ENCODE data around the gene DNM3.

GRCh38 chr1:172378109-172378760 lies 536.9 kb downstream of the DNM3 start:
- no peak for TF ChIP-seq POLR2A (IDR thresholded peaks at IDR 0.05)
- no peak for TF ChIP-seq CTCF (IDR thresholded peaks at IDR 0.05)

Measured in lower leg skin (tissue), 3 donors.